ENCODE measurements around the gene SPO11.

DNA sequence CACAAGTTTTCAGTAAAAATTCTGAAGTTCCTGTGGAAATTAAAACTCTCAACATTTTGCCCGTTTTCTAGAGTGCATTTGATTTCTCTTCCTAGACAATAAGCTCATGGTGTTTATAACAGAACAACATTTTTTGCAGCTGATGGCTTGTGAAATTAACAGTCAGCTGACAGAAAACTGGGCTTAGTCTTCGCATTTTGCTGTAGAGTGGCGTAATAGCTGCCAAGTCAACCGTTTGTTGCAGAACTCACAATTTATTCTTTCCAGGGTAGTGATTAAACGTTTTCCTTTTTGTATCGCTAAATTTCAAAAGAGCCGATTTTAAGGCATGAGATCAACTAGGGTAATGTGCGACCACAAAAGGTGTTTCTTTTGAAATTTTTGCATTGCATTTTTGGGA is 1.4 kb downstream of the SPO11 start:
- TF ChIP-seq, protein P1, sequence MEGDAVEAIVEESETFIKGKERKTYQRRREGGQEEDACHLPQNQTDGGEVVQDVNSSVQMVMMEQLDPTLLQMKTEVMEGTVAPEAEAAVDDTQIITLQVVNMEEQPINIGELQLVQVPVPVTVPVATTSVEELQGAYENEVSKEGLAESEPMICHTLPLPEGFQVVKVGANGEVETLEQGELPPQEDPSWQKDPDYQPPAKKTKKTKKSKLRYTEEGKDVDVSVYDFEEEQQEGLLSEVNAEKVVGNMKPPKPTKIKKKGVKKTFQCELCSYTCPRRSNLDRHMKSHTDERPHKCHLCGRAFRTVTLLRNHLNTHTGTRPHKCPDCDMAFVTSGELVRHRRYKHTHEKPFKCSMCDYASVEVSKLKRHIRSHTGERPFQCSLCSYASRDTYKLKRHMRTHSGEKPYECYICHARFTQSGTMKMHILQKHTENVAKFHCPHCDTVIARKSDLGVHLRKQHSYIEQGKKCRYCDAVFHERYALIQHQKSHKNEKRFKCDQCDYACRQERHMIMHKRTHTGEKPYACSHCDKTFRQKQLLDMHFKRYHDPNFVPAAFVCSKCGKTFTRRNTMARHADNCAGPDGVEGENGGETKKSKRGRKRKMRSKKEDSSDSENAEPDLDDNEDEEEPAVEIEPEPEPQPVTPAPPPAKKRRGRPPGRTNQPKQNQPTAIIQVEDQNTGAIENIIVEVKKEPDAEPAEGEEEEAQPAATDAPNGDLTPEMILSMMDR (IDR thresholded peaks at IDR 0.05; ENCODE audit: low read depth, low read length, poor library complexity, severe bottlenecking): no peak
- no peak for TF ChIP-seq EZH2phosphoT487 (IDR thresholded peaks at IDR 0.05; ENCODE audit: borderline replicate concordance, low read length)
